GM12874 (cell line): Measurements from ENCODE around the gene ZCCHC10.

Experiments
- CTCF ChIP-seq: IDR thresholded peaks from 2 replicates; pipeline ENCODE4 v1.5.1; 2011; ENCODE audit warnings: low read depth, mild to moderate bottlenecking, control low read depth, low read length, moderate library complexity; ENCODE audit not compliant: insufficient read depth

ZCCHC10 gene

GRCh38 chr5:133006653-133007052, 19.7 kb downstream of the ZCCHC10 start:
- TF ChIP-seq CTCF = no peak

- no peak for TF ChIP-seq CTCF
These were observed 27.1 kb downstream of the ZCCHC10 start for GRCh38 chr5:132999246-132999645.

GRCh38 chr5:132998556-132998955, 27.8 kb downstream of the ZCCHC10 start:
- no peak for TF ChIP-seq CTCF

GRCh38 chr5:132996307-132996706, 30.0 kb downstream of the ZCCHC10 start:
- no peak for TF ChIP-seq CTCF

GRCh38 chr5:132987531-132988408, 38.6 kb downstream of the ZCCHC10 start:
- no peak for TF ChIP-seq CTCF

GRCh38 chr5:132981288-132981687, 45.1 kb downstream of the ZCCHC10 start:
- no peak for TF ChIP-seq CTCF

- TF ChIP-seq CTCF = no peak
These were observed 46.4 kb downstream of the ZCCHC10 start for GRCh38 chr5:132979976-132980375.
